GM12872 (cell line): ENCODE data around the gene RASGRF1.

Source experiments
- TF ChIP-seq, protein P1 (sequence below): IDR thresholded peaks from 3 replicates; pipeline ENCODE4 v1.5.1; 2011; ENCODE audit warnings: low read depth, mild to moderate bottlenecking, low read length, moderate library complexity; ENCODE audit not compliant: insufficient read depth

RASGRF1 gene

DNA sequence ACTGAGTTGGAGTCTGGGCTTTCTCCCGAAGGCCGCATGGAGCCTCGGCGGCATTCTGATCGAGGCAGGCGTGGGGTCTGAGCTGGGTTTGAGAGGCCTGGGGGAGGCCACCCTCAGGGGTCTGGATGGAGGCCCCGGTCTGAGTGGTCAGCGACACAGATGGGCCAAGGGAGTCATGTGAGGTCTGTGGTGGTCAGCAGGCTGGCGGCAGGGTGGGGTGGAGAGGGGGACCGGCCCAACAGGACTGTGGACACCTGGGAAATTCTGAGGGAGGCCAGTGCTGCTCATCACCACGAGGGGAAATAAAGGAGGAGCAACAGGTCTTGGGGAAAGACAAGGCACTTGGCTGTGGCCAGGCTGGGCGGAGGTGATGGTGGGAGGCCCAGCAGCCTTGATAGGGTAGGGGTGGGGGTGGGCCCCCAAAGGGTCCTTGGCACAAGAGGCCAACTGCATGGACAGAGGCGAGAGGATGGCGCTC lies 161.9 kb downstream of the RASGRF1 start:
- TF ChIP-seq, protein P1, sequence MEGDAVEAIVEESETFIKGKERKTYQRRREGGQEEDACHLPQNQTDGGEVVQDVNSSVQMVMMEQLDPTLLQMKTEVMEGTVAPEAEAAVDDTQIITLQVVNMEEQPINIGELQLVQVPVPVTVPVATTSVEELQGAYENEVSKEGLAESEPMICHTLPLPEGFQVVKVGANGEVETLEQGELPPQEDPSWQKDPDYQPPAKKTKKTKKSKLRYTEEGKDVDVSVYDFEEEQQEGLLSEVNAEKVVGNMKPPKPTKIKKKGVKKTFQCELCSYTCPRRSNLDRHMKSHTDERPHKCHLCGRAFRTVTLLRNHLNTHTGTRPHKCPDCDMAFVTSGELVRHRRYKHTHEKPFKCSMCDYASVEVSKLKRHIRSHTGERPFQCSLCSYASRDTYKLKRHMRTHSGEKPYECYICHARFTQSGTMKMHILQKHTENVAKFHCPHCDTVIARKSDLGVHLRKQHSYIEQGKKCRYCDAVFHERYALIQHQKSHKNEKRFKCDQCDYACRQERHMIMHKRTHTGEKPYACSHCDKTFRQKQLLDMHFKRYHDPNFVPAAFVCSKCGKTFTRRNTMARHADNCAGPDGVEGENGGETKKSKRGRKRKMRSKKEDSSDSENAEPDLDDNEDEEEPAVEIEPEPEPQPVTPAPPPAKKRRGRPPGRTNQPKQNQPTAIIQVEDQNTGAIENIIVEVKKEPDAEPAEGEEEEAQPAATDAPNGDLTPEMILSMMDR = no peak

DNA sequence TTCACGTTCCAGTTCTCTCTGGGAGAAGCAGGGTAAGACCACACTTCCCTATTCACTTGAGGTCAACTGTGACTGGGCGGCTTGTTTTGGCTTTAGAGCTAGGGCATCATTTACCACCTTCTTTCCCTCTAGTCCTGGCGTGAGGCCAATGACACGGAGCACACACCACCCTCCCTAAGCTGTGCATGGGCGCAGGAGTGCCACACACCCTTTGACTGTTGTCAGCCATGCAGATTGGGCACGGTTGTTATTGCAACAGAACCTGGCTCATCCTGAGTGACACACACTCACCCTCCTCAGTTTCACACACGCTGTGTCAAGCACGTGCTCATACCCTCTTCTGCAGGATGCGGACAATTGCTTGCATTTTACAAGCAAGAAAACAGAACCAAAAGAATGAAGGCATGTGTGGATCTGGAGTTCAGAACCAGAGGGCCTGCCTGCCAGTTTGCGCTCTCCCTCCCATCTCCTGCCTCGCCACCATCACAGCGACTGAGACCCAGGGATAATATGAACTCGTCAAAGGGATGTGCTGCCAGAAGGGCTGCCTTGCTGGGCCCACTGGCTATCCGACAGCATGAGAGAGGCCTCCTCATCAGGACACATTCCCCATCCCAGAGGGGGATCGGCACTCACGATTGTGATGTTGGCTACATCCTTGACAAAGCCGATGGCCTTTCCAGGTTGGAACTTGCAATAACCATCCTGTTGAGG lies 163.3 kb downstream of the RASGRF1 start:
- TF ChIP-seq, protein P1 = no peak

DNA sequence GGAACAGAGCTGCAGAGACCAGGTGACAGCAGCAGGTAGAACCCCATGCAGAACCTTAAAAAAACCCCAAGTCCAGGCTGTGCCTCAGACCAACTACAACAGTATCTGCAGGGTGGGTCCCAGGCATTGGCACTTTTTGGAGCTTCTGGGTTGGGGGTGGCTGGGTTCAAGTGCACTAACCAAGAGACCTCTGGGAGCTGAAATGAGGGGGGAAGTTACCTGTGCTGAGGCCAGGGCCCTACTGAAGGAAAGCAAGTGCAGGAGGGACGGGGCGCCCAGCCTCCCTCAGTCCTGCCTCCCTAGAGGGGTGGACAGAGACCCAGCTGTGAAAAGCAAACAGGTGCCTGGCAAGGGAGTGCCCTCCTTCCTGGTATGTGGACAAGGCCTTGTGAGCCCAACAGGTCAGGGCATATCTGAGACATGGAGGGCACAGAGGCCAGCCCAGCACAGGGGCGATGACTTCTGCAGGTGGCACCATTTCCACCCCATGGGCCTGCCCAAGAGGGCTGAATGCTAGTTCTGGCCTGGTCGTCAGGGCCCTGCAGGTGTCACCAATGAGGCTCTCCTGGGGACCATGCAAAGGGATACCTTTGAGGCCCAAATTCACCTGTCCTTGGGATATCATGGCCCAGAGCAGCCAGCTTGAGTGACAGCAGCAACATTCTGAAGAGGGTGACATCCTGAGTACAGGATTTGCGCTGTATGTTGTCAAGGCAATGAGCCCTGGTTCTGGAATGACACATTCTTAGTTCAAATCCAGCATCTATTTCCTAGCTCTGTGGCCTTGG lies 164.4 kb downstream of the RASGRF1 start:
- TF ChIP-seq, protein P1 = 0 out of 3 replicates have a peak, but pooled peaks have one; percentile 8

- TF ChIP-seq, protein P1 = no peak
Measured at GRCh38 chr15:78925076-78925624, 165.4 kb downstream of the RASGRF1 start.

GRCh38 chr15:78923480-78924360 lies 166.9 kb downstream of the RASGRF1 start:
- TF ChIP-seq, protein P1 = no peak

DNA sequence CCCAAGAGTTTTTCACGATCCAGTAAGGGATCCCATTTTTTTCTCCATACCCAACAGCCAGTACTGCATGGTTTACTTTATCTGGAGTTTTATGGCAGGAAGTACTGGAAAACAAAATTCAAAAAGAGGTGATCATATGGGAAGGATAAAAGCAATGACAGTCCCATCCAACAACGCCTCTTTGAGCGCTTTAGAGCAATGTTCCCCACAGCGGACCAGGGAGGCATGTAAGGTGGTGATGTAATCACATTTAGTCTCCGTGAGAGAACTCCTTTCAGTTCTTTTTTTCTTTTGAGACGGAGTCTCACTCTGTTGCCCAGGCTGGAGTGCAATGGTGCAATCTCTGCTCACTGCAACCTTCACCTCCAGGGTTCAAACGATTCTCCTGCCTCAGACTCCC lies 167.6 kb downstream of the RASGRF1 start:
- TF ChIP-seq, protein P1 = no peak

GRCh38 chr15:78922527-78922926 lies 168.1 kb downstream of the RASGRF1 start:
- TF ChIP-seq, protein P1 = no peak
